ENCODE data around the gene FAM210B.

FAM210B gene

GRCh38 chr20:56386219-56386618 is 27.4 kb downstream of the FAM210B start:
- no peak for TF ChIP-seq TCF12 (IDR thresholded peaks at IDR 0.05; ENCODE audit: low read depth)

DNA sequence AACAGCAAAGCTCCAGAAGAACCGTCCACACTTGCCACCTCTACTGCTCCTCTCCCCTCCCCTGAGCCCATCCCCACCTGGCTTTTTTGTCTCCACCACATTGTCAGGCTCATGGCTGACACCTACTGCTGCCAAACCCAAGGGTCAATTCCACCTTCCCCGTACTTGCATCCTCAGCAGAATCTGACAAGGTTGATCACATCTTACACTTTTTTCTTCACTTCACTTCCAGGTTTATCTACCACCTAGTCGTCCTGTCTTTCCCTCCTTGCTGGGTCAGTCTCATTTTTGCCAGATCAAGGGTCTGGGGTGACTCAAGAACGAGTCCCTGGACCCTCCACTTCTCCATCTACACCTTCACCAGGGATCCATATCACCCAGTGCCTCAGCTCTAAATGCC is 30.1 kb downstream of the FAM210B start:
- TF ChIP-seq, protein P1, sequence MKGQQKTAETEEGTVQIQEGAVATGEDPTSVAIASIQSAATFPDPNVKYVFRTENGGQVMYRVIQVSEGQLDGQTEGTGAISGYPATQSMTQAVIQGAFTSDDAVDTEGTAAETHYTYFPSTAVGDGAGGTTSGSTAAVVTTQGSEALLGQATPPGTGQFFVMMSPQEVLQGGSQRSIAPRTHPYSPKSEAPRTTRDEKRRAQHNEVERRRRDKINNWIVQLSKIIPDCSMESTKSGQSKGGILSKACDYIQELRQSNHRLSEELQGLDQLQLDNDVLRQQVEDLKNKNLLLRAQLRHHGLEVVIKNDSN (IDR thresholded peaks at IDR 0.05), result no peak
- TF ChIP-seq, protein P2, sequence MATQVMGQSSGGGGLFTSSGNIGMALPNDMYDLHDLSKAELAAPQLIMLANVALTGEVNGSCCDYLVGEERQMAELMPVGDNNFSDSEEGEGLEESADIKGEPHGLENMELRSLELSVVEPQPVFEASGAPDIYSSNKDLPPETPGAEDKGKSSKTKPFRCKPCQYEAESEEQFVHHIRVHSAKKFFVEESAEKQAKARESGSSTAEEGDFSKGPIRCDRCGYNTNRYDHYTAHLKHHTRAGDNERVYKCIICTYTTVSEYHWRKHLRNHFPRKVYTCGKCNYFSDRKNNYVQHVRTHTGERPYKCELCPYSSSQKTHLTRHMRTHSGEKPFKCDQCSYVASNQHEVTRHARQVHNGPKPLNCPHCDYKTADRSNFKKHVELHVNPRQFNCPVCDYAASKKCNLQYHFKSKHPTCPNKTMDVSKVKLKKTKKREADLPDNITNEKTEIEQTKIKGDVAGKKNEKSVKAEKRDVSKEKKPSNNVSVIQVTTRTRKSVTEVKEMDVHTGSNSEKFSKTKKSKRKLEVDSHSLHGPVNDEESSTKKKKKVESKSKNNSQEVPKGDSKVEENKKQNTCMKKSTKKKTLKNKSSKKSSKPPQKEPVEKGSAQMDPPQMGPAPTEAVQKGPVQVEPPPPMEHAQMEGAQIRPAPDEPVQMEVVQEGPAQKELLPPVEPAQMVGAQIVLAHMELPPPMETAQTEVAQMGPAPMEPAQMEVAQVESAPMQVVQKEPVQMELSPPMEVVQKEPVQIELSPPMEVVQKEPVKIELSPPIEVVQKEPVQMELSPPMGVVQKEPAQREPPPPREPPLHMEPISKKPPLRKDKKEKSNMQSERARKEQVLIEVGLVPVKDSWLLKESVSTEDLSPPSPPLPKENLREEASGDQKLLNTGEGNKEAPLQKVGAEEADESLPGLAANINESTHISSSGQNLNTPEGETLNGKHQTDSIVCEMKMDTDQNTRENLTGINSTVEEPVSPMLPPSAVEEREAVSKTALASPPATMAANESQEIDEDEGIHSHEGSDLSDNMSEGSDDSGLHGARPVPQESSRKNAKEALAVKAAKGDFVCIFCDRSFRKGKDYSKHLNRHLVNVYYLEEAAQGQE (IDR thresholded peaks at IDR 0.05; ENCODE audit: low read depth), result no peak
- no peak for TF ChIP-seq TCF12 (IDR thresholded peaks at IDR 0.05; ENCODE audit: low read depth)
- no peak for TF ChIP-seq EP300 (IDR thresholded peaks at IDR 0.05; ENCODE audit: borderline replicate concordance)
- TF ChIP-seq ZBTB7A (IDR thresholded peaks at IDR 0.05; ENCODE audit: low read depth), result no peak
- TF ChIP-seq YY1 (IDR thresholded peaks at IDR 0.05; ENCODE audit: low read depth), result no peak
- TF ChIP-seq RAD21 (IDR thresholded peaks at IDR 0.05; ENCODE audit: low read depth), result no peak
- TF ChIP-seq TEAD4 (IDR thresholded peaks at IDR 0.05), result no peak
- no peak for TF ChIP-seq EGR1 (IDR thresholded peaks at IDR 0.05)
- no peak for TF ChIP-seq CEBPB (IDR thresholded peaks at IDR 0.05)
- TF ChIP-seq NFIC (IDR thresholded peaks at IDR 0.05), result no peak
- TF ChIP-seq FOXM1 (IDR thresholded peaks at IDR 0.05; ENCODE audit: borderline replicate concordance, low read depth), result no peak
- no peak for TF ChIP-seq CREB1 (IDR thresholded peaks at IDR 0.05; ENCODE audit: low read depth)
- TF ChIP-seq, protein P3, sequence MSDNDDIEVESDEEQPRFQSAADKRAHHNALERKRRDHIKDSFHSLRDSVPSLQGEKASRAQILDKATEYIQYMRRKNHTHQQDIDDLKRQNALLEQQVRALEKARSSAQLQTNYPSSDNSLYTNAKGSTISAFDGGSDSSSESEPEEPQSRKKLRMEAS (IDR thresholded peaks at IDR 0.05), result no peak
- no peak for TF ChIP-seq TAF1 (IDR thresholded peaks at IDR 0.05; ENCODE audit: low read depth)

DNA sequence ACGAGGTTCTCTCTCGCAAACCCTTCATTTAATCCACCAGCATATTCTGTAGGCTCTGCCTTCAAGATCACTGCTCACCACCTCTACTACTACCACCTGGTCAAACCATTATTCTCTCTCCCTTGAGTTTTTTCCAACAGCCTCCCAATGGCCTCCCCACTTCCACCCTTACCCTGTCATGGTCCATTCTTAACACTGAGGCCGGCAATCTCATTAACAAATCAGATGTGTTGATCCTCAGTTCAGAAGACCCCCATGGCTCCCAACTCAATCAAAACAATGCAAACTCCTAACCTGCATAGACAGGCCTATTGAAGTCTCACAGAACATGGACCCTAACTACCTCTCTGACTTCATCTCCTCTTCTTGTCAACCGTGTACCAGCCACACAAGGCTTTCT is 31.0 kb downstream of the FAM210B start:
- TF ChIP-seq TCF12 (IDR thresholded peaks at IDR 0.05; ENCODE audit: low read depth) (no peak), EP300 (IDR thresholded peaks at IDR 0.05; ENCODE audit: borderline replicate concordance) (no peak), TEAD4 (IDR thresholded peaks at IDR 0.05) (no peak), TAF1 (IDR thresholded peaks at IDR 0.05; ENCODE audit: low read depth) (no peak)
- TF ChIP-seq, protein P2 (IDR thresholded peaks at IDR 0.05; ENCODE audit: low read depth), result no peak

DNA sequence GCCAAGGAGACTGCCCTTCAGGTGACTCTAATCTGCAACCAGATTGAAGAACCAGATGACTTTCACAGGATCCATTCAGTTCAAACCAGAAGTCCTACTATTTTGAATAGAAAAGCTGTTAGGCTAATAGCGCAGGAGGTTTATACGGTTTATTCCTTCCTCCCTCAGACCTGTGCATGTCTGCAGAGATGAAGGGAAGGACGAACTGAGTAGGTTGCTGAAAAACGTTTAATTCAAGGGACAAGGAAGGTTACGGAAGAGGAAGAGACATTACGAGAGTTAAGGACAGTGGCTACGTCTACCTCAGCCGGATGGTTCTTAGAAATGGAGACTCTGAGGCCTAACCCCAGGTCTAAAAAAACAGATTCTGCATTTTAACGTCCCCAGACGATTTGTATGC is 32.3 kb downstream of the FAM210B start:
- TF ChIP-seq NFIC (IDR thresholded peaks at IDR 0.05) (no peak), CEBPB (IDR thresholded peaks at IDR 0.05) (no peak), TEAD4 (IDR thresholded peaks at IDR 0.05) (no peak), ZBTB7A (IDR thresholded peaks at IDR 0.05; ENCODE audit: low read depth) (no peak), RAD21 (IDR thresholded peaks at IDR 0.05; ENCODE audit: low read depth) (no peak), CREB1 (IDR thresholded peaks at IDR 0.05; ENCODE audit: low read depth) (no peak), TAF1 (IDR thresholded peaks at IDR 0.05; ENCODE audit: low read depth) (no peak), FOXM1 (IDR thresholded peaks at IDR 0.05; ENCODE audit: borderline replicate concordance, low read depth) (no peak)
- TF ChIP-seq, protein P3 (IDR thresholded peaks at IDR 0.05), result no peak

GRCh38 chr20:56391596-56392131 is 32.9 kb downstream of the FAM210B start:
- TF ChIP-seq TCF12 (IDR thresholded peaks at IDR 0.05; ENCODE audit: low read depth) (no peak), FOXM1 (IDR thresholded peaks at IDR 0.05; ENCODE audit: borderline replicate concordance, low read depth) (no peak), CEBPB (IDR thresholded peaks at IDR 0.05) (no peak), TAF1 (IDR thresholded peaks at IDR 0.05; ENCODE audit: low read depth) (no peak), EGR1 (IDR thresholded peaks at IDR 0.05) (no peak), RAD21 (IDR thresholded peaks at IDR 0.05; ENCODE audit: low read depth) (no peak), EP300 (IDR thresholded peaks at IDR 0.05; ENCODE audit: borderline replicate concordance) (no peak), ZBTB7A (IDR thresholded peaks at IDR 0.05; ENCODE audit: low read depth) (no peak)
- TF ChIP-seq, protein P2 (IDR thresholded peaks at IDR 0.05; ENCODE audit: low read depth), result no peak
- TF ChIP-seq, protein P1 (IDR thresholded peaks at IDR 0.05), result no peak

Data from Ishikawa (cell line).